HepG2 (cell line): ENCODE measurements around the gene ARL3. TPM values are rescaled to one million over a fixed set of nuclear protein-coding genes. Genes with fewer than 3 reads are reported as not detected.
A peak's percentile ranks its signal among the peaks of the same experiment; 100 is the strongest.

Source experiments
- CBX5 ChIP-seq: sonication (generic); formaldehyde crosslinking; IDR thresholded peaks from 2 replicates; pipeline ENCODE4 v1.4.0; 2020; ENCODE audit warnings: missing genetic modification reagents, borderline replicate concordance
- EP300 ChIP-seq, 3 experiments: sonication (generic) in 1 of 3; formaldehyde crosslinking in 1 of 3; IDR thresholded peaks; 2 replicates each; pipeline versions ENCODE4 v1.5.1 to v1.6.1; 2011 to 2020; ENCODE audit warnings: low read depth in 2 of 3, low read length in 2 of 3, borderline replicate concordance in 1 of 3, improper control_type of control experiment in 1 of 3, mild to moderate bottlenecking in 1 of 3, missing genetic modification reagents in 1 of 3, moderate library complexity in 1 of 3
- FOXA3 ChIP-seq: IDR thresholded peaks from 2 replicates; pipeline ENCODE4 v1.6.1; 2016; ENCODE audit warnings: missing genetic modification reagents, missing compliant biosample characterization
- GTF2F1 ChIP-seq: fragments of 150-350 bp; IDR thresholded peaks from 2 replicates; pipeline ENCODE4 v1.6.1; 2014; ENCODE audit warnings: low read length
- KAT7 ChIP-seq: IDR thresholded peaks from 2 replicates; pipeline ENCODE4 v1.6.1; 2018; ENCODE audit warnings: borderline replicate concordance, missing compliant biosample characterization
- POLR2AphosphoS2 ChIP-seq: IDR thresholded peaks from 2 replicates; pipeline ENCODE4 v1.6.1; 2011; ENCODE audit warnings: low read depth, low read length, improper control_type of control experiment
- POLR2G ChIP-seq: fragments of 200-400 bp; formaldehyde crosslinking; IDR thresholded peaks from 2 replicates; pipeline ENCODE4 v1.6.1; 2018; ENCODE audit warnings: mild to moderate bottlenecking, low read depth, low read length, moderate library complexity
- RBFOX2 ChIP-seq: fragments of 200-400 bp; formaldehyde crosslinking; IDR thresholded peaks from 2 replicates; pipeline ENCODE4 v1.6.1; 2017; ENCODE audit warnings: low read depth, mild to moderate bottlenecking, low read length
- SETDB1 ChIP-seq: sonication (generic); formaldehyde crosslinking; IDR thresholded peaks from 2 replicates; pipeline ENCODE4 v1.5.1; 2020; ENCODE audit warnings: missing genetic modification reagents, mild to moderate bottlenecking, borderline replicate concordance
- SP5 ChIP-seq: IDR thresholded peaks from 2 replicates; pipeline ENCODE4 v1.6.1; 2016; ENCODE audit warnings: low read depth, borderline replicate concordance
- SPEN ChIP-seq: sonication (generic); formaldehyde crosslinking; IDR thresholded peaks from 2 replicates; pipeline ENCODE4 v1.5.1; 2020; ENCODE audit warnings: low read depth, mild to moderate bottlenecking, missing genetic modification reagents
- SSRP1 ChIP-seq: IDR thresholded peaks from 2 replicates; pipeline ENCODE4 v1.6.1; 2016; ENCODE audit warnings: control low read depth
- ZNF660 ChIP-seq: sonication (generic); formaldehyde crosslinking; IDR thresholded peaks from 2 replicates; pipeline ENCODE4 v1.5.1; 2020; ENCODE audit warnings: mild to moderate bottlenecking, low read depth, missing genetic modification reagents, borderline replicate concordance
- ZNF7 ChIP-seq: IDR thresholded peaks from 2 replicates; pipeline ENCODE4 v1.6.1; 2016; ENCODE audit warnings: missing biosample characterization, missing genetic modification reagents
- ZSCAN12 ChIP-seq: sonication (generic); formaldehyde crosslinking; IDR thresholded peaks from 2 replicates; pipeline ENCODE4 v1.9.0; 2021; ENCODE audit warnings: mild to moderate bottlenecking, missing genetic modification reagents
- polyA plus RNA-seq, 8 experiments: library from polyadenylated mRNA; depleted of rRNA in 3 of 8; stranded (reverse) in 7 of 8; unstranded in 1 of 8; fragments of >200 nt; fragmentation: Illumina TruSeq in 4 of 8; extraction: Trizol in 4 of 8; gene quantifications; 2 replicates each; pipeline versions ENCODE4 v1.2.1 to v1.2.3, GENCODE V29; 2011 to 2016; ENCODE audit warnings: low read depth in 4 of 8, missing spikeins in 1 of 8, mixed read lengths in 1 of 8; ENCODE audit not compliant: insufficient read depth in 1 of 8
- total RNA-seq, 5 experiments: library from RNA; depleted of rRNA; stranded (reverse); fragments of >200 nt; fragmentation: Illumina TruSeq; extraction: Trizol; gene quantifications; 2 replicates each; pipeline ENCODE4 v1.2.3, GENCODE V29; 2016; ENCODE audit warnings: low read depth in 1 of 5
- TF ChIP-seq, protein P1 (sequence below): sonication (generic); formaldehyde crosslinking; IDR thresholded peaks from 2 replicates; pipeline ENCODE4 v1.4.0; 2020; ENCODE audit warnings: missing genetic modification reagents, borderline replicate concordance
- TF ChIP-seq, protein P2 (sequence below): sonication (generic); formaldehyde crosslinking; IDR thresholded peaks from 2 replicates; pipeline ENCODE4 v1.9.0; 2022; ENCODE audit warnings: low read depth, missing genetic modification reagents
- TF ChIP-seq, protein P3 (sequence below): sonication (generic); formaldehyde crosslinking; IDR thresholded peaks from 2 replicates; pipeline ENCODE4 v1.8.0; 2022; ENCODE audit warnings: missing genetic modification reagents, mild to moderate bottlenecking, inconsistent platforms, borderline replicate concordance
- TF ChIP-seq, protein P4 (sequence below): sonication (generic); formaldehyde crosslinking; IDR thresholded peaks from 2 replicates; pipeline ENCODE4 v1.4.0; 2020; ENCODE audit warnings: low read depth, mild to moderate bottlenecking, missing genetic modification reagents
- TF ChIP-seq, protein P5 (sequence below): sonication (generic); formaldehyde crosslinking; conservative IDR thresholded peaks from 2 replicates; pipeline ENCODE4 v1.8.1; 2023; ENCODE audit warnings: missing genetic modification reagents

The ARL3 gene
- total and polyA plus RNA-seq, 2 of the 13 experiments (the other 11 are each of a cell fraction or from before 2014, with no cell fraction given) = 5.2 to 6.6 TPM

DNA sequence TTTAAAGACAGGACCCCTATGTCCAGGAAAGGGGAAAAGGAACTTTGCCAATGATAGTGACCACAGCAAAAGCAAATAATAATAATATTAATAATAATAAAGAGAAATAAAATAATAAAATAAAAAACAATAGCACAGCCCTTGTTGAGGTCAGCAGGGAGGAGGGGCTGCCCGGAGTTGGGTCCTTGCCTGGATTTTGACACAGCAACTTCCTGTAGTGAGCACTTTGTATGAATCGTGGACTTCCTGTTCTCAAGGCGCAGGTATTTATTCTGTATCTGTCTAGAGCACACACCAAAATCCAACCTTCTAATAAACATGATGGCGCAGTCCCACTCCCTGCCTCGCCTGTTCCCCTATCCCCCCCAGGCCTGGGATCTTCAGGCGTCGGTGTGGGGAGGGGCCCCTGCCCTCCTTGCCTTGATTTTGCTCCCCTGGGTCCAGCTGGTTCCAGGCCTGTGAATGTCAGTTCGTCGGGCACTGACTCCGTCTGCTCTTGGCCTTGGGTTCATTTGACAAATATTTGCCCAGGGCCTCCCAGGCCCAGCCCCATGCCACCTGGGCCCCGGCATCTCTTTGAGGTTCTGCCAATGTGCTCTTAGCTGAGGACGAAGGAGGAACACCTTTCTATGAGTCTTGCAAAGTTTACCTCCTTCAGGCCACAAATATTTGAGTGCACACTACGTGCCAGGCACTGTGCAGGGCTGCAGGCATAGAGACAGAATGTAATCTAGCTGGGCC is 56.0 kb downstream of the ARL3 start (continued):
- TF ChIP-seq, protein P1, sequence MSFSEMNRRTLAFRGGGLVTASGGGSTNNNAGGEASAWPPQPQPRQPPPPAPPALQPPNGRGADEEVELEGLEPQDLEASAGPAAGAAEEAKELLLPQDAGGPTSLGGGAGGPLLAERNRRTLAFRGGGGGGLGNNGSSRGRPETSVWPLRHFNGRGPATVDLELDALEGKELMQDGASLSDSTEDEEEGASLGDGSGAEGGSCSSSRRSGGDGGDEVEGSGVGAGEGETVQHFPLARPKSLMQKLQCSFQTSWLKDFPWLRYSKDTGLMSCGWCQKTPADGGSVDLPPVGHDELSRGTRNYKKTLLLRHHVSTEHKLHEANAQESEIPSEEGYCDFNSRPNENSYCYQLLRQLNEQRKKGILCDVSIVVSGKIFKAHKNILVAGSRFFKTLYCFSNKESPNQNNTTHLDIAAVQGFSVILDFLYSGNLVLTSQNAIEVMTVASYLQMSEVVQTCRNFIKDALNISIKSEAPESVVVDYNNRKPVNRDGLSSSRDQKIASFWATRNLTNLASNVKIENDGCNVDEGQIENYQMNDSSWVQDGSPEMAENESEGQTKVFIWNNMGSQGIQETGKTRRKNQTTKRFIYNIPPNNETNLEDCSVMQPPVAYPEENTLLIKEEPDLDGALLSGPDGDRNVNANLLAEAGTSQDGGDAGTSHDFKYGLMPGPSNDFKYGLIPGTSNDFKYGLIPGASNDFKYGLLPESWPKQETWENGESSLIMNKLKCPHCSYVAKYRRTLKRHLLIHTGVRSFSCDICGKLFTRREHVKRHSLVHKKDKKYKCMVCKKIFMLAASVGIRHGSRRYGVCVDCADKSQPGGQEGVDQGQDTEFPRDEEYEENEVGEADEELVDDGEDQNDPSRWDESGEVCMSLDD = no peak
- TF ChIP-seq RBFOX2 = peak; percentile 32; the same call in 1 of the 2 replicates
- TF ChIP-seq, protein P2, sequence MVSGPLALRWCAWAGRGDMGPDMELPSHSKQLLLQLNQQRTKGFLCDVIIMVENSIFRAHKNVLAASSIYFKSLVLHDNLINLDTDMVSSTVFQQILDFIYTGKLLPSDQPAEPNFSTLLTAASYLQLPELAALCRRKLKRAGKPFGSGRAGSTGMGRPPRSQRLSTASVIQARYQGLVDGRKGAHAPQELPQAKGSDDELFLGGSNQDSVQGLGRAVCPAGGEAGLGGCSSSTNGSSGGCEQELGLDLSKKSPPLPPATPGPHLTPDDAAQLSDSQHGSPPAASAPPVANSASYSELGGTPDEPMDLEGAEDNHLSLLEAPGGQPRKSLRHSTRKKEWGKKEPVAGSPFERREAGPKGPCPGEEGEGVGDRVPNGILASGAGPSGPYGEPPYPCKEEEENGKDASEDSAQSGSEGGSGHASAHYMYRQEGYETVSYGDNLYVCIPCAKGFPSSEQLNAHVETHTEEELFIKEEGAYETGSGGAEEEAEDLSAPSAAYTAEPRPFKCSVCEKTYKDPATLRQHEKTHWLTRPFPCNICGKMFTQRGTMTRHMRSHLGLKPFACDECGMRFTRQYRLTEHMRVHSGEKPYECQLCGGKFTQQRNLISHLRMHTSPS (CRISPR knock-in tag) = peak; percentile 91
- TF ChIP-seq SSRP1 = no peak
- TF ChIP-seq EP300 (IDR thresholded peaks at IDR 0.05; ENCODE audit: low read depth in 2 of 2, low read length in 2 of 2) = peak in 1 of 2 experiments; percentile 64; a peak in 2 of 4 replicates
- TF ChIP-seq EP300 (CRISPR knock-in tag; IDR thresholded peaks at IDR 0.05; ENCODE audit: borderline replicate concordance) = 0 out of 2 replicates have a peak, but pooled peaks have one; percentile 47
- peak; percentile 45 for TF ChIP-seq FOXA3 (CRISPR knock-in tag)
- no peak for TF ChIP-seq GTF2F1
- TF ChIP-seq POLR2AphosphoS2 = peak; percentile 86
- peak; percentile 72 for TF ChIP-seq SP5 (CRISPR knock-in tag)
- TF ChIP-seq POLR2G = peak; percentile 58; the same call in 1 of the 2 replicates
- TF ChIP-seq KAT7 (CRISPR knock-in tag) = no peak
- TF ChIP-seq, protein P3, sequence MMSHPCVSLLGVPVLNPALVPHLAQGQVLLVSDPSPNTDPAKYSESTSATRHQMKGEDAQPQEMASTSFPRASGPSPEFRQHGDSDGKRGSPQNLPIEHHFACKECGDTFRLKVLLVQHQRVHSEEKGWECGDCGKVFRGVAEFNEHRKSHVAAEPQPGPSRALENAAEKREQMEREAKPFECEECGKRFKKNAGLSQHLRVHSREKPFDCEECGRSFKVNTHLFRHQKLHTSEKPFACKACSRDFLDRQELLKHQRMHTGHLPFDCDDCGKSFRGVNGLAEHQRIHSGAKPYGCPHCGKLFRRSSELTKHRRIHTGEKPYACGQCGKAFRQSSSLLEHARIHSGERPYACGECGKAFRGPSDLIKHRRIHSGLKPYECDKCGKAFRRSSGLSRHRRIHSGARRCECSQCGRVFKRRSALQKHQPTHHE (CRISPR knock-in tag) = no peak
- TF ChIP-seq ZNF7 = no peak
- TF ChIP-seq CBX5 (CRISPR knock-in tag) = peak; percentile 47; the same call in 1 of the 2 replicates
- TF ChIP-seq ZSCAN12 = no peak
- TF ChIP-seq, protein P4, sequence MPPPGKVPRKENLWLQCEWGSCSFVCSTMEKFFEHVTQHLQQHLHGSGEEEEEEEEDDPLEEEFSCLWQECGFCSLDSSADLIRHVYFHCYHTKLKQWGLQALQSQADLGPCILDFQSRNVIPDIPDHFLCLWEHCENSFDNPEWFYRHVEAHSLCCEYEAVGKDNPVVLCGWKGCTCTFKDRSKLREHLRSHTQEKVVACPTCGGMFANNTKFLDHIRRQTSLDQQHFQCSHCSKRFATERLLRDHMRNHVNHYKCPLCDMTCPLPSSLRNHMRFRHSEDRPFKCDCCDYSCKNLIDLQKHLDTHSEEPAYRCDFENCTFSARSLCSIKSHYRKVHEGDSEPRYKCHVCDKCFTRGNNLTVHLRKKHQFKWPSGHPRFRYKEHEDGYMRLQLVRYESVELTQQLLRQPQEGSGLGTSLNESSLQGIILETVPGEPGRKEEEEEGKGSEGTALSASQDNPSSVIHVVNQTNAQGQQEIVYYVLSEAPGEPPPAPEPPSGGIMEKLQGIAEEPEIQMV (CRISPR knock-in tag) = no peak
- no peak for TF ChIP-seq SETDB1 (CRISPR knock-in tag)
- TF ChIP-seq ZNF660 = no peak
- TF ChIP-seq SPEN = no peak
- TF ChIP-seq, protein P5, sequence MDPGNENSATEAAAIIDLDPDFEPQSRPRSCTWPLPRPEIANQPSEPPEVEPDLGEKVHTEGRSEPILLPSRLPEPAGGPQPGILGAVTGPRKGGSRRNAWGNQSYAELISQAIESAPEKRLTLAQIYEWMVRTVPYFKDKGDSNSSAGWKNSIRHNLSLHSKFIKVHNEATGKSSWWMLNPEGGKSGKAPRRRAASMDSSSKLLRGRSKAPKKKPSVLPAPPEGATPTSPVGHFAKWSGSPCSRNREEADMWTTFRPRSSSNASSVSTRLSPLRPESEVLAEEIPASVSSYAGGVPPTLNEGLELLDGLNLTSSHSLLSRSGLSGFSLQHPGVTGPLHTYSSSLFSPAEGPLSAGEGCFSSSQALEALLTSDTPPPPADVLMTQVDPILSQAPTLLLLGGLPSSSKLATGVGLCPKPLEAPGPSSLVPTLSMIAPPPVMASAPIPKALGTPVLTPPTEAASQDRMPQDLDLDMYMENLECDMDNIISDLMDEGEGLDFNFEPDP (CRISPR knock-in tag) = 0 out of 2 replicates have a peak, but pooled peaks have one; percentile 61
